HG03354 (cell line): ENCODE results near the gene CYP2B6.
"Not testable (repeated sequence)": the region's sequence is repeated elsewhere in the genome, so short reads cannot be mapped to it uniquely, and the experiment has no call there.

Source experiments
- ATAC-seq: cut with Tn5 transposase; IDR thresholded peaks from one replicate; pipeline ENCODE4 v1.9.1; 2021; ENCODE audit warnings: mild to moderate bottlenecking; ENCODE audit not compliant: unreplicated experiment, poor library complexity, severe bottlenecking

The CYP2B6 gene

GRCh38 chr19:40990972-40991381 lies at the start of gene CYP2B6:
Gene CYP2B6 (plus strand): TSS chr19:40991282. CDS start chr19:40991306, 24 bp downstream.
- no peak for ATAC-seq

- no peak for ATAC-seq
Observed at GRCh38 chr19:40941481-40942219, 49.4 kb upstream of the CYP2B6 start.

GRCh38 chr19:40945645-40946044 lies 45.4 kb upstream of the CYP2B6 start:
- no peak for ATAC-seq

- no peak for ATAC-seq
Observed at GRCh38 chr19:40947114-40947513, 44.0 kb upstream of the CYP2B6 start.

GRCh38 chr19:40947573-40947972 lies 43.5 kb upstream of the CYP2B6 start:
- ATAC-seq: no peak

GRCh38 chr19:40948580-40949299 lies 42.3 kb upstream of the CYP2B6 start:
- no peak for ATAC-seq

GRCh38 chr19:40954573-40954972 lies 36.5 kb upstream of the CYP2B6 start:
- no peak for ATAC-seq

- ATAC-seq: no peak
Observed at GRCh38 chr19:40959338-40959737, 31.7 kb upstream of the CYP2B6 start.

GRCh38 chr19:40960062-40960685 lies 30.9 kb upstream of the CYP2B6 start:
- no peak for ATAC-seq

GRCh38 chr19:40960780-40961179 lies 30.3 kb upstream of the CYP2B6 start:
- no peak for ATAC-seq

GRCh38 chr19:40962460-40962961 lies 28.6 kb upstream of the CYP2B6 start:
- no peak for ATAC-seq

- ATAC-seq: not testable (repeated sequence)
Observed at GRCh38 chr19:40964361-40964760, 26.7 kb upstream of the CYP2B6 start.

GRCh38 chr19:40965351-40965750 lies 25.7 kb upstream of the CYP2B6 start:
- not testable (repeated sequence) for ATAC-seq

- not testable (repeated sequence) for ATAC-seq
Observed at GRCh38 chr19:40966591-40966990, 24.5 kb upstream of the CYP2B6 start.

- ATAC-seq: not testable (repeated sequence)
Observed at GRCh38 chr19:40968065-40968464, 23.0 kb upstream of the CYP2B6 start.

- not testable (repeated sequence) for ATAC-seq
Observed at GRCh38 chr19:40969721-40970120, 21.4 kb upstream of the CYP2B6 start.

GRCh38 chr19:40970396-40971345 lies 20.4 kb upstream of the CYP2B6 start:
- ATAC-seq: not testable (repeated sequence)

GRCh38 chr19:40974633-40975037 lies 16.4 kb upstream of the CYP2B6 start:
- no peak for ATAC-seq

- no peak for ATAC-seq
Observed at GRCh38 chr19:40976134-40976533, 14.9 kb upstream of the CYP2B6 start.
